ENCODE results near the gene PIGU. TPM values are rescaled to one million over a fixed set of nuclear protein-coding genes. Genes with fewer than 3 reads are reported as not detected.

The PIGU gene
- total RNA-seq, 1 donor, result 13.0 TPM

DNA sequence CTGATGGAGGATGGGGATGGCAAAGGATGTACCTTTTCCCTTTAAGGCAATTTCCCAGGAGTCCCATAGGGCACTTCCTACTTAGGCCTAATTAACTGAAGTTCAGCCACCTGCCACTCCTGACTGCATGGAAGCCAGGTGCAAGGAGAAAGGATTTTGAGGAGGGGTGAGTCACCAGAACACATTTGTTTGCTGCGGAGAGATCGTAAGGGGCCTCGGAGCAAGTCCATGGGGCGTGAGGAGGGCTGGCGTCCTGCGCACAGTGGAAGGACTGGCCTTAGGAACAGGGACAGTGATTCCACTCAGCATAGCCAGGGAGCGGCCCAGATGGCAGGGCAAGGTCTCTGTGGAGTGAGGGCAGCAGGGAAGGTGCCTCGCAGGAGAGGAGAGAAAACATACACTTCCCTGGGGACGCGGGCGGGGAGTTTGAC lies 130.1 kb downstream of the PIGU start:
- TF ChIP-seq, protein P1, sequence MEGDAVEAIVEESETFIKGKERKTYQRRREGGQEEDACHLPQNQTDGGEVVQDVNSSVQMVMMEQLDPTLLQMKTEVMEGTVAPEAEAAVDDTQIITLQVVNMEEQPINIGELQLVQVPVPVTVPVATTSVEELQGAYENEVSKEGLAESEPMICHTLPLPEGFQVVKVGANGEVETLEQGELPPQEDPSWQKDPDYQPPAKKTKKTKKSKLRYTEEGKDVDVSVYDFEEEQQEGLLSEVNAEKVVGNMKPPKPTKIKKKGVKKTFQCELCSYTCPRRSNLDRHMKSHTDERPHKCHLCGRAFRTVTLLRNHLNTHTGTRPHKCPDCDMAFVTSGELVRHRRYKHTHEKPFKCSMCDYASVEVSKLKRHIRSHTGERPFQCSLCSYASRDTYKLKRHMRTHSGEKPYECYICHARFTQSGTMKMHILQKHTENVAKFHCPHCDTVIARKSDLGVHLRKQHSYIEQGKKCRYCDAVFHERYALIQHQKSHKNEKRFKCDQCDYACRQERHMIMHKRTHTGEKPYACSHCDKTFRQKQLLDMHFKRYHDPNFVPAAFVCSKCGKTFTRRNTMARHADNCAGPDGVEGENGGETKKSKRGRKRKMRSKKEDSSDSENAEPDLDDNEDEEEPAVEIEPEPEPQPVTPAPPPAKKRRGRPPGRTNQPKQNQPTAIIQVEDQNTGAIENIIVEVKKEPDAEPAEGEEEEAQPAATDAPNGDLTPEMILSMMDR (IDR thresholded peaks at IDR 0.05; ENCODE audit: insufficient read depth, low read depth, low read length), result no peak
- no peak overlapping the region for H3K4me3 ChIP-seq (ENCODE audit: low read depth, low read length)
- DNase-seq (ENCODE audit: low read depth), result no peak

DNA sequence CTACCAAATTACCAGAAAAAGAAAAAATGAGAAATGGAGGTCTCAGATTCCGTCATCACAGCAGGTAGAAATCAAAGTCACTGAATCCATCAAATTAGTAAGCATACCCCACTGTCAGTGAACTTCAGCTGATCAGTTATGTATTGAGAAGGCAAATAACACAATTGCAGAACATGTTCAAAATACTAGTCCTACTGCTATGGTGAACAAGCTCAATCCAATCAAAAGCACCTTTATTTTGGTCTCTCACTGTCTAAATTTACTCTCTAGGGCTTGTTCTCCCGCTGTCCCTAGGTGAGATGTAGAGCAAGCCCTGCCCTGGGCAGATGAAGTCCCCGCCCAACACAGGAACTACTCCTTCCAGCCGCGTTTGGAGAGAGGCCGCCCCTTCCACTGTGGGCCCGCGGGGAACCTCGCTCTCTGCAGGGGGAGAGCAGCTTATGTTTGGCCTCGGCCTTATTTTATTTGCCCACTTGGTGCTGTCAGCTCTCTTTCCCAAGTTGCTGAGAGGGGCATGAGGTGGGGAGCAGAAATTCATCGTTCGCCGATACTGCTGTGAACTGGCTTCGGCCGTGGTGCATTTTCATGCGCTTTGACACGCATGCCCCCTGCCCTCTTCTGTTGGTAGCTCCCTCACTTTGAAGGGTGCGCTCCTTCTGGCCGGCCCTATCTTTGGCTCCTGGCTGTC lies 132.6 kb downstream of the PIGU start:
- DNase-seq (ENCODE audit: low read depth), result no peak
- TF ChIP-seq, protein P1 (IDR thresholded peaks at IDR 0.05; ENCODE audit: insufficient read depth, low read depth, low read length), result no peak
- H3K4me3 ChIP-seq (ENCODE audit: low read depth, low read length), result no peak overlapping the region

DNA sequence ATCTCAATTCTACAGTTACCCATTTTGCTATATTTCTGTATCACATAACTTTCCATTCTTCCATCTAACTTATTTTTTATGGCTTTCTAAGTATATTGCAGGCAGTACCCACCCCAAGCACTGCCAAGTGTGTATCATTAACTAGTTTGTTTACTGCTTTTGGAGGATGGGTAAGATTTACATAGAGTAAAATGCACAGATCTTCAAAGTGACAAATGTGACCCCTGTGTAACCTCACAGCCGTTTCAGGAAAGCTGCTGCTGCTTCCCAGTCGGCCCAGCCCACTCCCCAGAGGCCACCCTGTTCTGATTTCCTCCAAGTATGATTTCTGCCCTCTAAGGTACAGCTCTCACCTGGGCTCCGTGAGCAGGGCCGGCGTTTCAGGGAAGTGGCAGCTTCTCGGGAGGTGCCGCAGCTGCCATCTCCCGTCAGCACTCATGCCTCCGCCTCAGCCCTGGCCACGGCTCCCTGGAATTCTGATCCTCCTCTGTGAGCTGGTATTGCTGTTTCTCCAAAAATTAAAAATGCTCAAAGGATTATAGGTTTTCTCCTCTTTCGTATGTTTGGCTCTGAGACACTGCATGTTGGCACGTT lies 133.3 kb downstream of the PIGU start:
- TF ChIP-seq, protein P1 (IDR thresholded peaks at IDR 0.05; ENCODE audit: insufficient read depth, low read depth, low read length), result no peak
- H3K4me3 ChIP-seq (ENCODE audit: low read depth, low read length), result no peak overlapping the region
- no peak for DNase-seq (ENCODE audit: low read depth)

DNA sequence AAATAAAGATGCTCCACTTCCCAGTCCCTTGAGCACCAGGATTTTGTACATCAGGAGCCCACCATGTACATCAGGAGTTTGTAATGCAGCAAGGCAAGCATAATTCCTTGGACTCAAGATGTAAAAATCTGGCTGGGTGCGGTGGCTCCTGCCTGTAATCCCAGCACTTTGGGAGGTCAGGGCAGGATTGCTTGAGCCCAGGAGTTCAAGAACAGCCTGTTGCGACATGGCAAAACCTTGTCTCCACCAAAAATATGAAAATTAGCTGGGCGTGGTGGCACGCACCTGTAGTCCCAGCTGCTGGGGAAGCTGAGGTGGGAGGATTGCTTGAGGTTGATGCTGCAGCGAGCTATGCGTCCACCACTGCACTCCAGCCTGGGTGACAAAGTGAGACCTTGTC lies 134.5 kb downstream of the PIGU start:
- no peak for DNase-seq (ENCODE audit: low read depth)
- TF ChIP-seq, protein P1 (IDR thresholded peaks at IDR 0.05; ENCODE audit: insufficient read depth, low read depth, low read length), result no peak
- H3K4me3 ChIP-seq (ENCODE audit: low read depth, low read length), result no peak overlapping the region

DNA sequence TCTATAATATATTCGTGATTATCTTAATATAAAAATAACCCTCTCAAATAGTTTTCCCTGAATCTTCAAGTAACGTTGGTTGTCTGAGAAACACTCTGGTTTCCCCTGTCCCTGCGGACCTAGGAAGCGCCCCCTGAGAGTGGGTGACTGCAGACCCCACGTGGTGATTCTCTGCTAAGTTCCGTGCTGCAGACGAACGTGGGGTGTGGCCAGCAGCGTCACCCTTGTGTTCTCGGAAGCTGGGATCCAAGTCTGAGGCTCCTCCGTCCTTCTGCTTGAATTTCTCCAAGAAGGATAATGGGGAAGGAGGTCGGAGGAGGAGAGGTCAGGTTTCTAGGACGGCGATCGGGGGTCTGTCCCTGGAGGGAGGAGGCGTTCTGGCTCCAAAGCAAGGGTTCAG lies 135.0 kb downstream of the PIGU start:
- TF ChIP-seq, protein P1 (IDR thresholded peaks at IDR 0.05; ENCODE audit: insufficient read depth, low read depth, low read length), result no peak

DNA sequence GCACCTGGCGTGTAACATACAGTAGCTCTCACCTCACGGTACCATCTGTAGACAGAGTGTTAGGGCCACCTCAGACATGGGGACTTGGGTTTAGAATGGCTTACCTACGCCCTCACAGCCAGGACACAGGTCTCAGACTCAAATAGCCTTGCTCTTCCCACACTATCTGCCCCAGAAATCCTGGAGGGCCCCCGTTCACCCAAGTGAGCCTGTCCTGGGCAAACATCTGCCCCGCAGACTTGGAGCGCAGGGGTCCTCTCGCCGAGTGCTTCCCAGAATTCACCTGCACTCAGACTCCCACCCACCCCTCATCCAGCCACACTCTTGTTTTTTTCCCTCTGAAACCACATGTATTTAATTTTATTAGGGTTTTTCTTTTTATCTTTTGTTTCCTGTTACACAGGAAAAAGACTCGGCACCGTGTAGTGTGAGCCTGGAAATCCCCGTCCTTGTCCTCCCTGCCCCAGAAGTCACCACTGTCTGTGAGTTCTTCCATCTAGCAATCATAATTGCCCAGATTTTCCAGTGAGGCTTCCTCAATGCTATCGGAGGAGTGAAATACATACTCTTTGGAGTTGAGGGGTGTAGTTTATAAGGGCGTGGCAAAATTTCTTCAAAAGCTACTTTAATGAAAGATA lies 135.5 kb downstream of the PIGU start:
- TF ChIP-seq, protein P1 (IDR thresholded peaks at IDR 0.05; ENCODE audit: insufficient read depth, low read depth, low read length), result no peak
- no peak overlapping the region for H3K4me3 ChIP-seq (ENCODE audit: low read depth, low read length)
- no peak for DNase-seq (ENCODE audit: low read depth)

More for the DNA sequence above, 135.0 kb downstream of the PIGU start:
- no peak for DNase-seq (ENCODE audit: low read depth)
- H3K4me3 ChIP-seq (ENCODE audit: low read depth, low read length), result no peak overlapping the region

Data from fibroblast of villous mesenchyme (primary cell).